BLaER1 treated with 17β-estradiol and CSF1 and Interleukin-3, amounts not matched to agents 10 nM and 100 nM (cell line): ENCODE data around the gene UFSP1.
A peak's percentile ranks its signal among the peaks of the same experiment; 100 is the strongest.
"Not testable (repeated sequence)": the region's sequence is repeated elsewhere in the genome, so short reads cannot be mapped to it uniquely, and the experiment has no call there.

Source experiments
- H3K27ac ChIP-seq, 11 experiments: shearing (Covaris generic); formaldehyde crosslinking; 2 replicates each; pipeline ENCODE4 v1.8.1; 2022
- H3K27me3 ChIP-seq, 11 experiments: shearing (Covaris generic); formaldehyde crosslinking; 2 replicates each; pipeline ENCODE4 v1.8.1; 2022
- H3K36me3 ChIP-seq, 11 experiments: shearing (Covaris generic); formaldehyde crosslinking; 2 replicates each; pipeline ENCODE4 v1.8.1; 2022
- H3K4me1 ChIP-seq, 10 experiments: shearing (Covaris generic); formaldehyde crosslinking; 2 replicates each; pipeline ENCODE4 v1.8.1; 2022
- H3K4me2 ChIP-seq, 11 experiments: shearing (Covaris generic); formaldehyde crosslinking; 2 replicates each; pipeline ENCODE4 v1.8.1; 2022
- H3K4me3 ChIP-seq, 10 experiments: shearing (Covaris generic); formaldehyde crosslinking; 2 replicates each; pipeline ENCODE4 v1.8.1; 2022
- H3K9ac ChIP-seq, 11 experiments: shearing (Covaris generic); formaldehyde crosslinking; 2 replicates each; pipeline ENCODE4 v1.8.1; 2022
- H3K9me3 ChIP-seq, 11 experiments: shearing (Covaris generic); formaldehyde crosslinking; replicated peaks in 1 of 11; 2 replicates each; pipeline ENCODE4 v1.8.1; 2022
- H4K20me1 ChIP-seq, 11 experiments: shearing (Covaris generic); formaldehyde crosslinking; 2 replicates each; pipeline ENCODE4 v1.8.1; 2022
- Cebpa-rat ChIP-seq, 11 experiments: shearing (Covaris generic); IDR thresholded peaks; 2 replicates each; pipeline ENCODE4 v1.8.1; 2022

UFSP1 gene

GRCh38 chr7:100888988-100889750 lies at the start of gene UFSP1:
TSS of gene UFSP1 (minus strand) at chr7:100889715. CDS start at chr7:100889271, 444 bp downstream.
- H3K27ac ChIP-seq, result peak within 1 kb of the TSS; percentile 64 to 95 (median 91)

GRCh38 chr7:100936167-100936566 lies 46.7 kb upstream of the UFSP1 start:
- H3K9me3 ChIP-seq, result peaks cover 13 to 40% (median 26%) of the 10 kb centered on the region in 11 experiments
- not testable (repeated sequence) for H3K27ac ChIP-seq, H3K36me3 ChIP-seq, H3K9ac ChIP-seq, H4K20me1 ChIP-seq, H3K4me3 ChIP-seq, H3K4me1 ChIP-seq, H3K27me3 ChIP-seq, H3K4me2 ChIP-seq

More at GRCh38 chr7:100888988-100889750, at the start of gene UFSP1:
- Histone ChIP-seq H3K9ac (peak within 1 kb of the TSS; percentile 83 to 97 (median 93)), H3K4me2 (peak within 1 kb of the TSS; percentile 95 to 100 (median 99)), H3K9me3 (no peaks in the 10 kb centered on the region), H3K27me3 (peaks cover 37 to 41% (median 40%) of the 10 kb centered on the region in 11 experiments), H4K20me1 (peaks cover 23 to 60% (median 41%) of the 10 kb centered on the region in 11 experiments; a peak in 21 of 22 replicates), H3K4me1 (peaks cover 68 to 77% (median 74%) of the 10 kb centered on the region in 10 experiments), H3K36me3 (peaks cover 36 to 51% (median 48%) of the 10 kb centered on the region in 11 experiments), H3K4me3 (peak within 1 kb of the TSS; percentile 68 to 93 (median 82))
- no peak for TF ChIP-seq Cebpa-rat (IDR thresholded peaks at IDR 0.05)

GRCh38 chr7:100935381-100935780 lies 45.9 kb upstream of the UFSP1 start:
- peaks cover 13 to 35% (median 26%) of the 10 kb centered on the region in 11 experiments for H3K9me3 ChIP-seq

GRCh38 chr7:100933734-100934133 lies 44.2 kb upstream of the UFSP1 start:
- Histone ChIP-seq H4K20me1 (no peaks in the 10 kb centered on the region), H3K4me1 (peaks cover 0 to 6% (median 0%) of the 10 kb centered on the region in 10 experiments; a peak in 1 of 20 replicates), H3K36me3 (no peaks in the 10 kb centered on the region), H3K9ac (no peak overlapping the region), H3K4me3 (no peak overlapping the region), H3K9me3 (peaks cover 8 to 23% (median 15%) of the 10 kb centered on the region in 11 experiments; a peak in 19 of 22 replicates), H3K27ac (no peak overlapping the region), H3K4me2 (0 out of 22 replicates have a peak overlapping the region, but pooled peaks of 2 of the 11 experiments have one; percentile 1 to 5), H3K27me3 (no peaks in the 10 kb centered on the region)
- no peak for TF ChIP-seq Cebpa-rat (IDR thresholded peaks at IDR 0.05)

More at GRCh38 chr7:100935381-100935780, 45.9 kb upstream of the UFSP1 start:
- not testable (repeated sequence) for H3K4me3 ChIP-seq, H3K4me2 ChIP-seq, H3K27me3 ChIP-seq, H3K4me1 ChIP-seq, H3K36me3 ChIP-seq, H3K27ac ChIP-seq, H3K9ac ChIP-seq, H4K20me1 ChIP-seq
- TF ChIP-seq Cebpa-rat (IDR thresholded peaks at IDR 0.05), result peak in 4 of 11 experiments; percentile 13 to 57 (median 29); a peak in 4 of 22 replicates

GRCh38 chr7:100929808-100930174 lies 40.3 kb upstream of the UFSP1 start:
- H3K4me3 ChIP-seq, result no peak overlapping the region
- no peak overlapping the region for H3K27ac ChIP-seq
- H4K20me1 ChIP-seq, result no peaks in the 10 kb centered on the region
- H3K27me3 ChIP-seq, result no peaks in the 10 kb centered on the region
- no peak for TF ChIP-seq Cebpa-rat (IDR thresholded peaks at IDR 0.05)
- no peak overlapping the region for H3K9ac ChIP-seq
- no peak overlapping the region for H3K4me2 ChIP-seq
- H3K36me3 ChIP-seq, result no peaks in the 10 kb centered on the region
- peaks cover 7 to 18% (median 14%) of the 10 kb centered on the region in 11 experiments; a peak in 19 of 22 replicates for H3K9me3 ChIP-seq
- peaks cover 0 to 6% (median 0%) of the 10 kb centered on the region in 10 experiments; a peak in 1 of 20 replicates for H3K4me1 ChIP-seq

- not testable (repeated sequence) for H3K4me1 ChIP-seq, H3K27ac ChIP-seq, H3K27me3 ChIP-seq, H3K9me3 ChIP-seq, H4K20me1 ChIP-seq, H3K4me3 ChIP-seq, H3K36me3 ChIP-seq, H3K9ac ChIP-seq, H3K4me2 ChIP-seq
Measured at GRCh38 chr7:100923616-100924015, 34.1 kb upstream of the UFSP1 start.

GRCh38 chr7:100921039-100921438 lies 31.5 kb upstream of the UFSP1 start:
- Histone ChIP-seq H3K4me3 (no peak overlapping the region), H4K20me1 (no peaks in the 10 kb centered on the region)
- no peak for TF ChIP-seq Cebpa-rat (IDR thresholded peaks at IDR 0.05)

GRCh38 chr7:100919779-100920437 lies 30.4 kb upstream of the UFSP1 start:
- H3K27me3 ChIP-seq, H3K27ac ChIP-seq, H3K36me3 ChIP-seq, H3K9ac ChIP-seq, H3K4me2 ChIP-seq, H3K4me3 ChIP-seq, H3K9me3 ChIP-seq, H3K4me1 ChIP-seq, H4K20me1 ChIP-seq: not testable (repeated sequence)

More at GRCh38 chr7:100921039-100921438, 31.5 kb upstream of the UFSP1 start:
- Histone ChIP-seq H3K9me3 (no peaks in the 10 kb centered on the region), H3K4me2 (no peak overlapping the region), H3K27me3 (no peaks in the 10 kb centered on the region), H3K36me3 (no peaks in the 10 kb centered on the region), H3K9ac (no peak overlapping the region), H3K4me1 (no peaks in the 10 kb centered on the region), H3K27ac (no peak overlapping the region)

GRCh38 chr7:100919335-100919734 lies 29.8 kb upstream of the UFSP1 start:
- not testable (repeated sequence) for H3K27me3 ChIP-seq, H3K27ac ChIP-seq, H3K4me2 ChIP-seq, H3K9me3 ChIP-seq, H3K4me1 ChIP-seq, H3K9ac ChIP-seq, H4K20me1 ChIP-seq, H3K4me3 ChIP-seq, H3K36me3 ChIP-seq
